K562 (cell line): ENCODE data around the gene TINAGL1. TPM values are rescaled to one million over a fixed set of nuclear protein-coding genes. Genes with fewer than 3 reads are reported as not detected.

Experiments
- ATF1 ChIP-seq, 2 experiments: fragments of 450-650 bp in 1 of 2; IDR thresholded peaks; 2 replicates each; pipeline ENCODE4 v1.6.1; 2016; ENCODE audit warnings: missing compliant biosample characterization in 1 of 2, missing genetic modification characterization in 1 of 2
- CXXC5 ChIP-seq: fragments of 250-450 bp; sonication (Bioruptor Pico); IDR thresholded peaks from 2 replicates; pipeline ENCODE4 v1.8.0; 2022; ENCODE audit warnings: inconsistent platforms, mild to moderate bottlenecking, moderate library complexity
- ETV5 ChIP-seq: sonication (generic); formaldehyde crosslinking; IDR thresholded peaks from 2 replicates; pipeline ENCODE4 v1.4.0; 2020; ENCODE audit warnings: low read depth, mild to moderate bottlenecking, missing genetic modification reagents
- LCOR ChIP-seq: sonication (generic); formaldehyde crosslinking; IDR thresholded peaks from 2 replicates; pipeline ENCODE4 v1.8.0; 2022; ENCODE audit warnings: mild to moderate bottlenecking, missing genetic modification reagents
- MITF ChIP-seq: IDR thresholded peaks from 2 replicates; pipeline ENCODE4 v1.6.1; 2014; ENCODE audit warnings: antibody characterized with exemption
- NFE2L1 ChIP-seq: fragments of 450-650 bp; IDR thresholded peaks from 2 replicates; pipeline ENCODE4 v1.6.1; 2016; ENCODE audit warnings: missing genetic modification characterization, low read depth, mild to moderate bottlenecking, missing compliant biosample characterization, moderate library complexity, borderline replicate concordance
- NR2C2 ChIP-seq, 2 experiments: fragments of 200-800 bp in 1 of 2; sonication (Bioruptor generic) in 1 of 2; sonication (generic) in 1 of 2; formaldehyde crosslinking in 1 of 2; IDR thresholded peaks; 2 replicates each; pipeline versions ENCODE4 v1.6.1 to v1.8.0; 2016 to 2022; ENCODE audit warnings: mild to moderate bottlenecking in 1 of 2, missing compliant biosample characterization in 1 of 2, missing genetic modification characterization in 1 of 2, missing genetic modification reagents in 1 of 2
- PRDM10 ChIP-seq: fragments of 450-650 bp; IDR thresholded peaks from 2 replicates; pipeline ENCODE4 v1.6.1; 2018; ENCODE audit not compliant: partially characterized antibody
- XRCC5 ChIP-seq: fragments of 200-400 bp; formaldehyde crosslinking; IDR thresholded peaks from 2 replicates; pipeline ENCODE4 v1.6.1; 2017; ENCODE audit warnings: low read depth, mild to moderate bottlenecking, low read length
- ZBTB9 ChIP-seq: fragments of 450-650 bp; formaldehyde crosslinking; IDR thresholded peaks from 2 replicates; pipeline ENCODE4 v1.4.0; 2020; ENCODE audit warnings: mild to moderate bottlenecking, moderate library complexity
- ZNF76 ChIP-seq: fragments of 250-450 bp; sonication (Bioruptor Pico); IDR thresholded peaks from 2 replicates; pipeline ENCODE4 v1.4.0; 2020; ENCODE audit warnings: mild to moderate bottlenecking, moderate library complexity, borderline replicate concordance
- polyA plus RNA-seq, 8 experiments: library from polyadenylated mRNA; depleted of rRNA in 4 of 8; stranded (reverse) in 5 of 8; unstranded in 3 of 8; fragments of >200 nt; fragmentation: Nextera tagmentation in 2 of 8; fragmentation: Illumina TruSeq in 1 of 8; extraction: Ambion mirVana in 2 of 8; extraction: Trizol in 1 of 8; gene quantifications; 2 replicates each; pipeline versions ENCODE4 v1.2.1 to v1.2.3, GENCODE V29; 2011 to 2014; ENCODE audit warnings: inconsistent platforms in 1 of 8, missing spikeins in 1 of 8
- total RNA-seq, 7 experiments: library from RNA; depleted of rRNA in 6 of 7; stranded (reverse); fragments of >200 nt in 6 of 7; fragmentation: Illumina TruSeq in 2 of 7; extraction: Trizol in 2 of 7; gene quantifications; 2 replicates each; pipeline versions ENCODE4 v1.2.1 to v1.2.3, GENCODE V29; 2011 to 2021; ENCODE audit warnings: low replicate concordance in 1 of 7

The TINAGL1 gene
- total and polyA plus RNA-seq, 9 of the 15 experiments (the other 6 are each of a cell fraction or from before 2014, with no cell fraction given) = 0.04 to 1.2 (median 0.07) TPM; not detected in 4

- TF ChIP-seq CXXC5 (CRISPR knock-in tag) (peak; percentile 49; the same call in 1 of the 2 replicates), LCOR (CRISPR knock-in tag) (no peak), NFE2L1 (tag) (no peak), ZBTB9 (CRISPR knock-in tag) (0 out of 2 replicates have a peak, but pooled peaks have one; percentile 31), ETV5 (CRISPR knock-in tag) (peak; percentile 25), ZNF76 (0 out of 2 replicates have a peak, but pooled peaks have one; percentile 33), ATF1 (CRISPR knock-in tag; IDR thresholded peaks at IDR 0.05) (no peak), ATF1 (tag; IDR thresholded peaks at IDR 0.05) (peak; percentile 66), PRDM10 (peak; percentile 98), NR2C2 (CRISPR knock-in tag; IDR thresholded peaks at IDR 0.05) (no peak), NR2C2 (tag; IDR thresholded peaks at IDR 0.05) (peak; percentile 56), MITF (no peak), XRCC5 (peak; percentile 88)
Observed at GRCh38 chr1:31548907-31549808, 27.2 kb upstream of the TINAGL1 start (continued).
